Left ventricle myocardium inferior (tissue), 1 donor: ENCODE results near the gene SLC6A7. TPM values are rescaled to one million over a fixed set of nuclear protein-coding genes. Genes with fewer than 3 reads are reported as not detected.

Experiments used
- DNase-seq: peaks from one replicate; pipeline ENCODE4 v3.0.0-alpha.2; 2020
- H3K27ac ChIP-seq: fragments of 200-600 bp; replicated peaks from 2 replicates; pipeline ENCODE4 v1.8.0; 2021
- H3K27me3 ChIP-seq: fragments of 200-600 bp; 2 replicates; pipeline ENCODE4 v1.8.0; 2021; ENCODE audit warnings: low read depth
- H3K36me3 ChIP-seq: fragments of 200-600 bp; 2 replicates; pipeline ENCODE4 v1.8.0; 2021
- H3K4me1 ChIP-seq: fragments of 200-600 bp; 2 replicates; pipeline ENCODE4 v1.8.0; 2021
- H3K4me3 ChIP-seq: fragments of 200-600 bp; 2 replicates; pipeline ENCODE4 v1.8.0; 2021; ENCODE audit warnings: mild to moderate bottlenecking, moderate library complexity
- H3K9me3 ChIP-seq: fragments of 200-600 bp; replicated peaks from 2 replicates; pipeline ENCODE4 v1.8.0; 2021
- CTCF ChIP-seq: fragments of 200-600 bp; IDR thresholded peaks from 2 replicates; pipeline ENCODE4 v1.8.0; 2021; ENCODE audit warnings: antibody characterized with exemption, mild to moderate bottlenecking, borderline replicate concordance
- intact Hi-C: fragments of 100-400 bp; cut with micrococcal nuclease; formaldehyde crosslinking; loops from one replicate; pipeline ENCODE4 v1.11.0; 2022
- total RNA-seq: library from RNA; stranded (reverse); fragmentation: NEBNext Ultra II Directional; extraction: Animal tissue kit (Norgen Biotek cat#: 25700); gene quantifications from one replicate; pipeline ENCODE4 v1.2.1, GENCODE V29; 2021
- donor health status: DM: no; HTN: yes; CAD: no; lungs with severe emphysema.

Gene SLC6A7
- total RNA-seq, 1 donor from 2014 or later: not detected

- Histone ChIP-seq H3K4me3 (peak overlapping the region; percentile 69), H3K36me3 (no peaks in the 10 kb centered on the region), H3K27me3 (no peaks in the 10 kb centered on the region), H3K4me1 (peaks cover 52% of the 10 kb centered on the region), H3K27ac (peak overlapping the region; percentile 89), H3K9me3 (no peaks in the 10 kb centered on the region)
- no peak for DNase-seq
- no peak for TF ChIP-seq CTCF
- intact Hi-C loops: loop anchor here (10.0 kb wide), 1 partner anchor 198 kb away; the partner anchor contains the start of gene TCOF1
Measured at GRCh38 chr5:150156540-150156939, 33.3 kb upstream of the SLC6A7 start.

DNA sequence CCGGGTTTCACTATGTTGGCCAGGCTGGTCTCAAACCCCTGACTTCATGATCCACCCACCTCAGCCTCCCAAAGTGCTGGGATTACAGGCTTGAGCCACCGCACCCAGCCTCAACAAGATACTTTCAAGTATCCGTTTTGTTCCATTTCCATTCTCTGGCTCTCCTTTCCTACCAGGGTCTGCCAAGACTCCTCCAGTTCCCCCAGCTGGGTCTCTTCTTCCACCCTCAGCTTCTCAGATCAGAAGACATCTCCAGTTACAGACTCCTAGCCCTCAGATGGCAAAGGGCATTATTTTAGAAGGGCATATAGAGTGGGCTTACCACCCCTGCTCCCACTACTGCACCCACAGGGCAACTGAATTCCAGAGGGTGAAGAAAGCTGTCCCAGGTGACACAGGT, 32.7 kb upstream of the SLC6A7 start:
- H3K27ac ChIP-seq: peak overlapping the region; percentile 89
- DNase-seq: no peak
- H3K36me3 ChIP-seq: no peaks in the 10 kb centered on the region
- H3K9me3 ChIP-seq: no peaks in the 10 kb centered on the region
- TF ChIP-seq CTCF: no peak
- intact Hi-C loops: loop anchor here (10.0 kb wide), 1 partner anchor 198 kb away; the partner anchor contains the start of gene TCOF1
- H3K4me3 ChIP-seq: peak overlapping the region; percentile 42
- H3K4me1 ChIP-seq: peaks cover 58% of the 10 kb centered on the region
- no peaks in the 10 kb centered on the region for H3K27me3 ChIP-seq

GRCh38 chr5:150158170-150158949, 31.5 kb upstream of the SLC6A7 start:
- intact Hi-C loops: loop anchor here (10.0 kb wide), 1 partner anchor 196 kb away; the partner anchor contains the start of gene TCOF1
- peaks cover 70% of the 10 kb centered on the region for H3K4me1 ChIP-seq
- H3K4me3 ChIP-seq: peak overlapping the region; percentile 42
- H3K27ac ChIP-seq: peak overlapping the region; percentile 89
- no peaks in the 10 kb centered on the region for H3K27me3 ChIP-seq
- DNase-seq: peak; percentile 55
- no peaks in the 10 kb centered on the region for H3K36me3 ChIP-seq
- H3K9me3 ChIP-seq: no peaks in the 10 kb centered on the region
- no peak for TF ChIP-seq CTCF

GRCh38 chr5:150159031-150159430, 30.8 kb upstream of the SLC6A7 start:
- H3K4me3 ChIP-seq: peak overlapping the region; percentile 42
- H3K36me3 ChIP-seq: no peaks in the 10 kb centered on the region
- TF ChIP-seq CTCF: no peak
- H3K27ac ChIP-seq: peak overlapping the region; percentile 89
- H3K9me3 ChIP-seq: no peaks in the 10 kb centered on the region
- H3K27me3 ChIP-seq: no peaks in the 10 kb centered on the region
- DNase-seq: no peak
- H3K4me1 ChIP-seq: peaks cover 76% of the 10 kb centered on the region
- intact Hi-C loops: loop anchor here (10.0 kb wide), 1 partner anchor 196 kb away; the partner anchor contains the start of gene TCOF1

DNA sequence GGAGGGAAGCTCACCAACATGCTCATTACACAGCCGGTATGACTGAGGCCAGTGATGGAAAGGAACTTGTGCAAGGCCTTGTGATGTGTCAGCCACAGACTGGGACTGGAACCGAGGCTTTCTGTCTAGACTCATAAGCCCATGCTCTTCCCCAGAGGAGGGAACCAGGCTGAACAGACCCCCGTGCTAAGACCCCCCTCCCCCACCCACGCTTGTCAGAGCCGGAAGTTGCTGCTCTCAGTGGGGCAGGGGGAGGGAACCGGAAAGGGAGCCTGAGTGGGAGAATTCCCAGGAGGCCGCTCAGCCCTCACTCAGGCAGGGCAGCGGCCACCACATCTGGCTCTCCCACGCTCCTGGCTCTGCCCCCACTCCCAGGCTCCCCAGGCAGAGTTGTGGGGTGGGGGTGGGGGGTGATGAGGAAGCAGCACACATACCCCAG, 30.1 kb upstream of the SLC6A7 start:
- DNase-seq: peak; percentile 72
- Histone ChIP-seq H3K27ac (peak overlapping the region; percentile 89), H3K27me3 (no peaks in the 10 kb centered on the region), H3K4me1 (peaks cover 84% of the 10 kb centered on the region), H3K4me3 (no peak overlapping the region), H3K36me3 (no peaks in the 10 kb centered on the region), H3K9me3 (no peaks in the 10 kb centered on the region)
- TF ChIP-seq CTCF: no peak
- intact Hi-C loops: loop anchor here (5.0 to 10.0 kb wide), 2 partner anchors 58 to 195 kb away; partner anchors contain the start of gene TCOF1
